K562 (cell line): ENCODE measurements around the gene ST6GALNAC1. TPM values are rescaled to one million over a fixed set of nuclear protein-coding genes. Genes with fewer than 3 reads are reported as not detected.

ENCODE experiments used
- CUX1 ChIP-seq: fragments of 200-800 bp; sonication (Bioruptor generic); IDR thresholded peaks from 2 replicates; pipeline ENCODE4 v1.6.1; 2016; ENCODE audit warnings: missing genetic modification characterization, missing compliant biosample characterization
- NCOA6 ChIP-seq: fragments of 450-650 bp; IDR thresholded peaks from 2 replicates; pipeline ENCODE4 v1.6.1; 2017; ENCODE audit warnings: mild to moderate bottlenecking
- POLR3A ChIP-seq: IDR thresholded peaks from 2 replicates; pipeline ENCODE4 v1.6.1; 2011; ENCODE audit warnings: borderline replicate concordance, mild to moderate bottlenecking, moderate library complexity; ENCODE audit not compliant: insufficient read length, insufficient read depth; ENCODE audit errors: extremely low read depth
- polyA plus RNA-seq, 8 experiments: library from polyadenylated mRNA; depleted of rRNA in 4 of 8; stranded (reverse) in 5 of 8; unstranded in 3 of 8; fragments of >200 nt; fragmentation: Nextera tagmentation in 2 of 8; fragmentation: Illumina TruSeq in 1 of 8; extraction: Ambion mirVana in 2 of 8; extraction: Trizol in 1 of 8; gene quantifications; 2 replicates each; pipeline versions ENCODE4 v1.2.1 to v1.2.3, GENCODE V29; 2011 to 2014; ENCODE audit warnings: inconsistent platforms in 1 of 8, missing spikeins in 1 of 8
- total RNA-seq, 7 experiments: library from RNA; depleted of rRNA in 6 of 7; stranded (reverse); fragments of >200 nt in 6 of 7; fragmentation: Illumina TruSeq in 2 of 7; extraction: Trizol in 2 of 7; gene quantifications; 2 replicates each; pipeline versions ENCODE4 v1.2.1 to v1.2.3, GENCODE V29; 2011 to 2021; ENCODE audit warnings: low replicate concordance in 1 of 7
- TF ChIP-seq, protein P1 (sequence below): fragments of 450-650 bp; IDR thresholded peaks from 2 replicates; pipeline ENCODE4 v1.6.1; 2017; ENCODE audit warnings: antibody characterized with exemption, mild to moderate bottlenecking

The ST6GALNAC1 gene
- total and polyA plus RNA-seq, 9 of the 15 experiments (the other 6 are each of a cell fraction or from before 2014, with no cell fraction given) = 20.6 to 68.4 (median 50.5) TPM

DNA sequence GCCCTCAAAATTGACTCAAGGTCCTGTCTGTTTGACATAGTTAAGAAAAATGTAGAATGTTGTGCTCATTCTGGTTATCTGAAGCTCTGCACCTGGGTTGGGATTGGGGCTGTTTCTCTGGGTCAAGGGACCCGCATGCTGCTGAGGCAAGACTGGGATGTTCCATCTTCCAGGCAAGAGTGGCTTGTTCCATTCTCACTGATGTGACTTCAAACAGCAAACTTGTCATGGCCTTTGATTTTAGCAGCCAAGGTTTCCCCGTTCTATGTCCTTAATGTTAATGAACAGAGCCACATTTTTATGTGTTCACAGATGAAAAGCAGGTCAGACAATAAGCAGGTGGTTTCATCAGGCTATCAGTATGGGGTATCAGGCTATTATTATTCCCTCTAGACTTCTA, 25.7 kb downstream of the ST6GALNAC1 start (continued):
- TF ChIP-seq CUX1 (CRISPR knock-in tag) = no peak
- TF ChIP-seq NCOA6 = no peak
- TF ChIP-seq, protein P1, sequence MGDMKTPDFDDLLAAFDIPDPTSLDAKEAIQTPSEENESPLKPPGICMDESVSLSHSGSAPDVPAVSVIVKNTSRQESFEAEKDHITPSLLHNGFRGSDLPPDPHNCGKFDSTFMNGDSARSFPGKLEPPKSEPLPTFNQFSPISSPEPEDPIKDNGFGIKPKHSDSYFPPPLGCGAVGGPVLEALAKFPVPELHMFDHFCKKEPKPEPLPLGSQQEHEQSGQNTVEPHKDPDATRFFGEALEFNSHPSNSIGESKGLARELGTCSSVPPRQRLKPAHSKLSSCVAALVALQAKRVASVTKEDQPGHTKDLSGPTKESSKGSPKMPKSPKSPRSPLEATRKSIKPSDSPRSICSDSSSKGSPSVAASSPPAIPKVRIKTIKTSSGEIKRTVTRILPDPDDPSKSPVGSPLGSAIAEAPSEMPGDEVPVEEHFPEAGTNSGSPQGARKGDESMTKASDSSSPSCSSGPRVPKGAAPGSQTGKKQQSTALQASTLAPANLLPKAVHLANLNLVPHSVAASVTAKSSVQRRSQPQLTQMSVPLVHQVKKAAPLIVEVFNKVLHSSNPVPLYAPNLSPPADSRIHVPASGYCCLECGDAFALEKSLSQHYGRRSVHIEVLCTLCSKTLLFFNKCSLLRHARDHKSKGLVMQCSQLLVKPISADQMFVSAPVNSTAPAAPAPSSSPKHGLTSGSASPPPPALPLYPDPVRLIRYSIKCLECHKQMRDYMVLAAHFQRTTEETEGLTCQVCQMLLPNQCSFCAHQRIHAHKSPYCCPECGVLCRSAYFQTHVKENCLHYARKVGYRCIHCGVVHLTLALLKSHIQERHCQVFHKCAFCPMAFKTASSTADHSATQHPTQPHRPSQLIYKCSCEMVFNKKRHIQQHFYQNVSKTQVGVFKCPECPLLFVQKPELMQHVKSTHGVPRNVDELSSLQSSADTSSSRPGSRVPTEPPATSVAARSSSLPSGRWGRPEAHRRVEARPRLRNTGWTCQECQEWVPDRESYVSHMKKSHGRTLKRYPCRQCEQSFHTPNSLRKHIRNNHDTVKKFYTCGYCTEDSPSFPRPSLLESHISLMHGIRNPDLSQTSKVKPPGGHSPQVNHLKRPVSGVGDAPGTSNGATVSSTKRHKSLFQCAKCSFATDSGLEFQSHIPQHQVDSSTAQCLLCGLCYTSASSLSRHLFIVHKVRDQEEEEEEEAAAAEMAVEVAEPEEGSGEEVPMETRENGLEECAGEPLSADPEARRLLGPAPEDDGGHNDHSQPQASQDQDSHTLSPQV = no peak
- TF ChIP-seq POLR3A = no peak
